GM12891 (cell line): Measurements from ENCODE around the gene SEMG1.

ENCODE experiments used
- PAX5 ChIP-seq: IDR thresholded peaks from 2 replicates; pipeline ENCODE4 v1.6.1; 2011; ENCODE audit warnings: low read length, moderate library complexity, mild to moderate bottlenecking; ENCODE audit not compliant: insufficient read depth, severe bottlenecking
- POLR2A ChIP-seq: IDR thresholded peaks from 2 replicates; pipeline ENCODE4 v1.6.1; 2011; ENCODE audit warnings: low read depth, low read length, control low read depth
- POLR2AphosphoS5 ChIP-seq: IDR thresholded peaks from 2 replicates; pipeline ENCODE4 v1.6.1; 2011; ENCODE audit warnings: low read depth, low read length, control low read depth
- SPI1 ChIP-seq: IDR thresholded peaks from 2 replicates; pipeline ENCODE4 v1.6.1; 2011; ENCODE audit warnings: low read depth, low read length, control low read depth
- TAF1 ChIP-seq: IDR thresholded peaks from 2 replicates; pipeline ENCODE4 v1.6.1; 2011; ENCODE audit warnings: low read depth, low read length, control low read depth

DNA sequence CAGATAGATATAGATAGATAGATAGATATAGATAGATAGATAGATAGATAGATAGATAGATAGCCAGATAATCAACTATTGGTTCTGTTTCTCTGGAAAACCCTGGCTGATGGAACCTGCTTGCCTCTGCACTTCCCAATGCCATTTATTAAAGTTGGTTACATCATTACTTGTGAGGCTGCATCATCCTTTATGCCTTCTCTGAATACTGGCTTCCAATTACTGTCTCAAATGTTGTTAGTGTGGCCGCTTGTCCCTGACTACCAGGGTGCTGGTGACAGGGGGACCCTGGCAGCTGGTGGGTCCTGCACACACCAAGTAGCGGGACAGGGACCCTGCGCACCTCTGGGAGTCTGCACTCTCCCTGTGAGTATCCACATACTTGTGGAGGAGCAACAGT is 51.4 kb downstream of the SEMG1 start:
- TF ChIP-seq POLR2A (no peak), POLR2AphosphoS5 (no peak), TAF1 (no peak), SPI1 (no peak), PAX5 (no peak)
